Endometrial microvascular endothelial cells (primary cell): ENCODE measurements around the gene PHB1. TPM values are rescaled to one million over a fixed set of nuclear protein-coding genes. Genes with fewer than 3 reads are reported as not detected.

ENCODE experiments used
- in situ Hi-C: cut with HindIII; loops from 2 replicates; pipeline ENCODE4 v1.10.0; 2017; ENCODE audit warnings: low sequenced_read_pairs, low pct_unique_long_range_greater_than_20kb; ENCODE audit errors: inconsistent ontology term
- total RNA-seq: library from RNA; depleted of rRNA; stranded (reverse); fragments of >200 nt; gene quantifications from one replicate; pipeline ENCODE4 v1.2.3, GENCODE V29; 2015; ENCODE audit errors: inconsistent ontology term

Gene PHB1
- total RNA-seq, 1 donor from 2014 or later: 246 TPM

DNA sequence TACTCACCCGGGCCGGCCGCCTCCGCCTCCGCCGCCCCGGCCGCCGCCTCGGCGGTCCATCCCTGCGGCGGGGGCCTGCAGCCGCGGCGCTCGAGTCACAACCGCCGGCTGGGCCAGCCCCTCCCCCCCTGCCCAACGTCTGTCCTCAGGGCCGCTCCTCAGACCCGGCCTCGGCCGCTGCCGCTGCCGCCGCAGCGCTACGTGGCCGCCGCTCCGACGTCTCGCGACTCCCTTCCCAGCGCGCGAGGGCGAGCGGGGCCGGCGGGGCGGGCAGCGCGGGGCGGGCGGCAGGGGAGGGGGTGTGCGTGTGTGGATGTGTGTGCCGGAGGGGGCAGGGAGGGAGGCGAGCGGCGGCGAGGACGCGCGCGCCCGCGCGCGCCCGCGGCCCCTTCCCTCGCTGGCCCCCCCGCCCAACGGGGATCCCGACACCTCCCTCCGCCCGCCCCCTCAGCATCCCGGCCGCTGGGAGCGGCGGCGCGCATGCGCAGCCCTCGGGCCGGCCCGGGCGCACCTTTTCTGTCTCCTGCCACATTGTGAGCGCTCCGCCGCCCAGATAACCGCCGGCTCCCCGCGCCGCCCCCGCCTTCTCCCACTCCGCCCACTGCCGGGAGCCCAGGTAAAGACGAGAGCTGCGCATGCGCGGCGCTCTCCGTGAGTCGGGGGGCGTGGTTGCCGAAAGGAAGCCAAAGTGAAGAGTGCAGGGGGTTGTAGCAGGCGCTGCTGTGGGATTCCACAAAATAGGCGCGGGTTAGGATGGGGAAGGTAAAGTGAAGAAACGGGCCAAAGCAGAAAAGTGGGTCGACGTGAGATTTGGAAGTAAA, 52.6 kb downstream of the PHB1 start, which contains the start of gene ZNF652:
Gene ZNF652 (minus strand): TSS at position 349 of the 821 bp plus-strand sequence. CDS start 44,525 bp downstream, outside the sequence.
- in situ Hi-C loops: no loop called here

GRCh38 chr17:49361129-49361901, 53.4 kb downstream of the PHB1 start:
- in situ Hi-C loops: no loop called here

- in situ Hi-C loops: no loop called here
Observed at GRCh38 chr17:49360796-49361128, 53.9 kb downstream of the PHB1 start.

DNA sequence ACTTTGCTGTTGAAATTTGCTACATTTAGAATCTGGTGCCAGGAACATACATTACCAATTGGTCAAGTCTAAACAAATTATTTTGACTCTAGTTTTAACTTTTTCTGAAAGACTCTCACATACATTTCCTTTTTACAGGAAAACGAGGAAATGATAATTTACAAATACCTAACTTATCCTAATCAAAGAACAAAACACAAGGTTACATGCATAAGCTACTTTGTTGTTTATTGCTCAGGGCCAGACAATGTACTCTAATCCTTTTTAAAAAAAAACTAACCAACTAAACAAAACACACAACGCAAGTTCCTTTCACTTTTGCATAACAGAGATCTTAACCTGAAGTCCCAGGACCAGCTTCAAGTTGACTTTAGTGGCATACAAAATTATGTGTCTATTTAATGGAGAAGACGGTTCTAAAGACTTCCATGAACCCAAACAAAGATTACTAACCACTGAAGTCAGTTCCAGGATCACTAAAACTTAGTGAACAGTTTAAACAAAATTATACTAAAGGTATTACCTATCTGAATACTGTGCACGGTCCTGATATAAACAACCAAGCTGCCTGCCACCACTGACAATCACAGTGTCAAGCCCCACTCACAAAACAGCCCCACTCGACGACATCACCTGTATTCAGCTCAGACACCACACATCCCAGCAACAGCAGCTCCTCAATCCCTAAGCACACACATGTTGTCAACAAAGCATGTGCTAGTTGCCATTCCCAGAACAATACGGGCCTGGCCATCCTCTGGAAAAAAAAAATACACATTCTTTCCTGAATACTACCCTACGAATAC, 54.5 kb downstream of the PHB1 start:
- in situ Hi-C loops: no loop called here

DNA sequence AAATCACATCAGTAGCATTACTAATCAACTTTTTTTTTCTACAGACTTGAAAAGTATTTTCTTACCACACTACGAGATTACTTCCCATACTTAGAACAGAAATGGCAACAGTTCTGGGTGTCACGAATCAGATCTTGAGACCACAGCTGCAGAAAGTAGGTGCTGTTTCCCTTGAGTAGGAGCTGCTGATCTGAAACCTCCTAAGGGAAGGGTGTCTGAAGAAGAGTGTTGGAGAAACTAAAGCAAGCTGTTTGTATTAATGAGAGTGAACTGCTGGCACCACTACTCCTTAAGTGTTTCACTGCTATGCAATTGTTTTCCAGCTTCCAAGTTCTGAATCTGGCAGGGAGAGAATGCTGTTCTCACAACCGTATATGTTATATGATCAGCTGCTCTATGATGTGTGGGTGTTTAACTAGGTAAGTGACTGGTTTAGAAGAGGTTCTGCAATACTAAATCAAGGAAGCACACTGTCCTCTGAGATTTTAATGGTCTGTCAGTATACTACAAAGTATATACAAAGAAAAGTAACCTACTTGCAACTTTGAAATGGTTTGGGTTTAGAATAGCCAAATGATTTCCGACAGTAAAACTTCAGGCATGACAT, 55.9 kb downstream of the PHB1 start:
- in situ Hi-C loops: no loop called here

- in situ Hi-C loops: no loop called here
Observed at GRCh38 chr17:49357516-49357915, 57.2 kb downstream of the PHB1 start.

DNA sequence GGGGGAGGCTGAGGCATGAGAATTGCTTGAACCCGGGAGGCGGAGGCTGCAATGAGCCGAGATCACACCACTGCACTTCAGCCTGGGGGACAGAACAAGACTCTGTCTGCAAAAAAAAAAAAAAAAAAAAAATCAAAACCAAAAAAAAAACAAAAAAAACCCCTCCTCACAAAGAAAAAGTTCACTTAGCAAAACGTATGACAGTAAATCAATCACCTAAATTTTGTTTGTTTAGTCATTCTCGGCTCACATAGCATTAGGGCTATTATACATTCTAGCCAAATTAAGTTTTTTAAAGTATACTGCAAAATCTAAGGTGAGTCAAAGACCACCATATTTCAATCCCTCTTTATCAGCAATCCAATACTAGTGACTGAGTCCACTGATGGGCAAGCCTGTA, 58.4 kb downstream of the PHB1 start:
- in situ Hi-C loops: no loop called here

Other genes with a start within 250 kb of the PHB1 start
- 5.4 TPM for gene GNGT2, start 204.3 kb downstream of the PHB1 start, total RNA-seq
- 69.5 TPM for gene ABI3, start 204.2 kb downstream of the PHB1 start, total RNA-seq
- not detected for gene PHOSPHO1, start 184.1 kb downstream of the PHB1 start, total RNA-seq
- gene ZNF652, start 52.6 kb downstream of the PHB1 start, total RNA-seq: 5.9 TPM
- gene NGFR, start 80.4 kb upstream of the PHB1 start, total RNA-seq: not detected
- 1.3 TPM for gene NXPH3, start 161.0 kb upstream of the PHB1 start, total RNA-seq